ENCODE measurements around the gene SMIM7.

SMIM7 gene

GRCh38 chr19:16603090-16603489, 56.9 kb downstream of the SMIM7 start:
- in situ Hi-C loops (cut with MboI; ENCODE audit: low sequenced_read_pairs, unreplicated experiment) = no loop called here
- TF ChIP-seq CTCF (IDR thresholded peaks at IDR 0.05; ENCODE audit: borderline replicate concordance, control extremely low read depth, extremely low read depth, insufficient read depth, missing control alignments) = no peak

GRCh38 chr19:16601378-16602052, 58.4 kb downstream of the SMIM7 start:
- TF ChIP-seq CTCF (IDR thresholded peaks at IDR 0.05; ENCODE audit: borderline replicate concordance, control extremely low read depth, extremely low read depth, insufficient read depth, missing control alignments) = no peak
- in situ Hi-C loops (cut with MboI; ENCODE audit: low sequenced_read_pairs, unreplicated experiment) = no loop called here
- no peak for DNase-seq (ENCODE audit: low spot score)

More at GRCh38 chr19:16603090-16603489, 56.9 kb downstream of the SMIM7 start:
- DNase-seq (ENCODE audit: low spot score) = no peak

GRCh38 chr19:16600824-16601223, 59.1 kb downstream of the SMIM7 start:
- in situ Hi-C loops (cut with MboI; ENCODE audit: low sequenced_read_pairs, unreplicated experiment) = no loop called here
- DNase-seq (ENCODE audit: low spot score) = no peak
- TF ChIP-seq CTCF (IDR thresholded peaks at IDR 0.05; ENCODE audit: borderline replicate concordance, control extremely low read depth, extremely low read depth, insufficient read depth, missing control alignments) = no peak

DNA sequence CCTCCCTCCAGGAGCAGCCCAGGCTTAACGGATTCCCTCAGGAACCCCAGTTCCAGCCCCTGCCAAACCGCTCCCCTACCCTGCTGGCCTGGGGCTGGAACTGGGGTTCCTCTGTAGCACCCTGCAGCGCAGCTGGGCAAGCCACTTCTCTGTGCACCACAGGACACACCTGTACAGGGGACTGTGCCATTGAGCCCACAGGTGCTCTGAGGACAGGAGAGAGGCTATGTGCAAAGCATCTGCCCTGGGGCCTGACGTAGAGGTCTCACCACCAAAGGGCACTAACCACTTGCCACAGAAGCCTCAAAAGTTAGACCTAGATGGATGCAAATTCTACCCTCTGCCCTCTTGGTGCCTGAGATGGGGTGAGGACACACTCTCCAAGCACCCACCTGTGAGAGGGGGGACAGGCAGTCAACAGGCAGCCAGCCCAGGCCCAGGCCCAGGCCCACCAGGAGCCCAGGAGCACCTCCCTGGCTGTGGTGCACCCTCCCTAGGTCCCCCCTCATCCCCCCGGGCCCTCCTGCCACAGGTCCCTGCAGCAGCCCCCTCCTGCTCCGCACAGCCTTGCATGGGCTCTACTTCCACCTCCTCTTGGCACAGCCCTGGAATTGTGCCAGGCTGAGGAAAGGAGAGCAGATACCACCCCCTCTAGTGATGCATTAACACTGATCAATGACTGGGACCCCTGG, 60.1 kb downstream of the SMIM7 start:
- no peak for DNase-seq (ENCODE audit: low spot score)
- no peak for TF ChIP-seq CTCF (IDR thresholded peaks at IDR 0.05; ENCODE audit: borderline replicate concordance, control extremely low read depth, extremely low read depth, insufficient read depth, missing control alignments)
- in situ Hi-C loops (cut with MboI; ENCODE audit: low sequenced_read_pairs, unreplicated experiment) = no loop called here

GRCh38 chr19:16598848-16599247, 61.1 kb downstream of the SMIM7 start:
- in situ Hi-C loops (cut with MboI; ENCODE audit: low sequenced_read_pairs, unreplicated experiment) = no loop called here
- DNase-seq (ENCODE audit: low spot score) = no peak
- no peak for TF ChIP-seq CTCF (IDR thresholded peaks at IDR 0.05; ENCODE audit: borderline replicate concordance, control extremely low read depth, extremely low read depth, insufficient read depth, missing control alignments)

DNA sequence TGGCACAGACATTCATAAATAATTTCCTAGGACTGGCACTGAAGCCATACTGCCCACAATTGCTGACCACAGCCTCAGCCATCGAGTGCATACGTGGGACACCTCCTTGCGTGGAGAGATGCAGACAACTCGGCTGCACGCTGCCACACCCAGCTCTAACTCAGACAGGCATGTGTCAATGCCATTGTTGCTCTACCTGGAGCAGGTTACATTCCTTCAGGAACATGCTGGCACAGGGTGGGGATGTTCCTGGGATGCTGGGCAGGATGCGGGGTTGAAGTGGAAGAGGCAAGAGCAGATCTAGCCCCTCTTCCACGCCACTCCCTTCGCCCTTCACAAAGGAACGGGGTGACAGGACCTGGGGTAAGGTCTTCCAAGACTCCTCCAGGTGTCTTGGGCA, 63.5 kb downstream of the SMIM7 start:
- TF ChIP-seq CTCF (IDR thresholded peaks at IDR 0.05; ENCODE audit: borderline replicate concordance, control extremely low read depth, extremely low read depth, insufficient read depth, missing control alignments) = no peak
- no peak for DNase-seq (ENCODE audit: low spot score)
- in situ Hi-C loops (cut with MboI; ENCODE audit: low sequenced_read_pairs, unreplicated experiment) = no loop called here

All from GM13976 (cell line).